ENCODE measurements around the gene AAR2. TPM values are rescaled to one million over a fixed set of nuclear protein-coding genes. Genes with fewer than 3 reads are reported as not detected.

Gene AAR2
- total RNA-seq, 1 experiment from 2014 or later: 36.9 TPM

DNA sequence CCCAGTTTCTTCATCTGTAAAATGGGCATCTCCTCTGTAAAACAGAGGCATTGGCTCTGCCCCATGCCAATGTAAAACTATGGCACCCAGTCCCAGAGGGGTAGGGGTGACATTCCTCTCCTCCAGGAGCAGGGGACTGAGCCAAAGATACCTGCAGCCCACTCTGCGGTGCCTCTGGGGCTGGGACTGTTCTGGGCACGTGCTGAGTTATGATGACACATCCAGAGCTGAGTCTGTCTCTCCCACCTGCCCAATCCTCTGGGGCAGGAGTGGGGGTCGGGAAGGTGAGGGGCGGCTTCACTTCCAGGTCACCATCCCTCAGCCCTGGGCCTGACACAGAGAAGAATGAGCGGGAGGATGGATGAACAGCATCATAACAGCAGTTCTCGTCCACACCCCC lies 29.9 kb downstream of the AAR2 start:
- no peak overlapping the region for H4K8ac ChIP-seq (replicated peaks; ENCODE audit: insufficient read length, low read depth, low read length)
- H4K91ac ChIP-seq (ENCODE audit: insufficient read length, low read depth, low read length): no peak overlapping the region
- no peak overlapping the region for H4K5ac ChIP-seq (ENCODE audit: insufficient read length, low read depth, low read length)
- H2BK120ac ChIP-seq (ENCODE audit: low read depth, low read length, poor library complexity, severe bottlenecking): no peak overlapping the region
- no peak overlapping the region; the same call in 1 of the 2 replicates for H3K14ac ChIP-seq (ENCODE audit: insufficient read depth, low read length)
- Mint-ChIP-seq H3K36me3 (ENCODE audit: insufficient read depth in 1 of 3, low read depth in 3 of 3) (no peaks in the 10 kb centered on the region), H3K9me3 (no peaks in the 10 kb centered on the region), H3K4me1 (peaks cover 9 to 17% of the 10 kb centered on the region in 2 experiments), H3K27me3 (ENCODE audit: low read depth) (no peaks in the 10 kb centered on the region), H3K4me3 (no peak overlapping the region), H3K27ac (no peak overlapping the region)
- no peak overlapping the region for H3K4ac ChIP-seq (ENCODE audit: low read depth, low read length)
- H3K56ac ChIP-seq (ENCODE audit: insufficient read length, low read depth, low read length): no peak overlapping the region
- no peaks in the 10 kb centered on the region for H3K79me1 ChIP-seq (ENCODE audit: insufficient read depth, low read depth, low read length, poor library complexity, severe bottlenecking)
- no peak overlapping the region for H2AFZ ChIP-seq (ENCODE audit: low read length)
- H4K20me1 ChIP-seq (ENCODE audit: control insufficient read depth, insufficient read depth, insufficient read length): no peaks in the 10 kb centered on the region
- H3K27me3 ChIP-seq (ENCODE audit: insufficient read depth, low read length): no peaks in the 10 kb centered on the region
- no peak overlapping the region for H3K23ac ChIP-seq (ENCODE audit: insufficient read length, low read depth, low read length)
- TF ChIP-seq, protein P1, sequence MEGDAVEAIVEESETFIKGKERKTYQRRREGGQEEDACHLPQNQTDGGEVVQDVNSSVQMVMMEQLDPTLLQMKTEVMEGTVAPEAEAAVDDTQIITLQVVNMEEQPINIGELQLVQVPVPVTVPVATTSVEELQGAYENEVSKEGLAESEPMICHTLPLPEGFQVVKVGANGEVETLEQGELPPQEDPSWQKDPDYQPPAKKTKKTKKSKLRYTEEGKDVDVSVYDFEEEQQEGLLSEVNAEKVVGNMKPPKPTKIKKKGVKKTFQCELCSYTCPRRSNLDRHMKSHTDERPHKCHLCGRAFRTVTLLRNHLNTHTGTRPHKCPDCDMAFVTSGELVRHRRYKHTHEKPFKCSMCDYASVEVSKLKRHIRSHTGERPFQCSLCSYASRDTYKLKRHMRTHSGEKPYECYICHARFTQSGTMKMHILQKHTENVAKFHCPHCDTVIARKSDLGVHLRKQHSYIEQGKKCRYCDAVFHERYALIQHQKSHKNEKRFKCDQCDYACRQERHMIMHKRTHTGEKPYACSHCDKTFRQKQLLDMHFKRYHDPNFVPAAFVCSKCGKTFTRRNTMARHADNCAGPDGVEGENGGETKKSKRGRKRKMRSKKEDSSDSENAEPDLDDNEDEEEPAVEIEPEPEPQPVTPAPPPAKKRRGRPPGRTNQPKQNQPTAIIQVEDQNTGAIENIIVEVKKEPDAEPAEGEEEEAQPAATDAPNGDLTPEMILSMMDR (conservative IDR thresholded peaks at IDR 0.05): no peak
- no peak overlapping the region for H2BK5ac ChIP-seq (ENCODE audit: insufficient read length, low read length)
- no peak overlapping the region for H2AK5ac ChIP-seq (ENCODE audit: insufficient read length, low read length)
- H2BK15ac ChIP-seq (ENCODE audit: low read depth, low read length): no peak overlapping the region
- no peak overlapping the region for H2BK20ac ChIP-seq (ENCODE audit: low read depth, low read length, poor library complexity, severe bottlenecking)
- H3K4me1 ChIP-seq (ENCODE audit: insufficient read depth, low read length): 0 out of 2 replicates have a peak, but pooled peaks cover 3% of the 10 kb centered on the region
- H2BK12ac ChIP-seq (ENCODE audit: insufficient read length, low read depth, low read length): no peak overlapping the region
- H3K9ac ChIP-seq (ENCODE audit: extremely low read depth, insufficient read length, low read length): no peak overlapping the region
- no CpG with 5 or more reads among the region's 6 CpGs for WGBS (ENCODE audit: extremely low coverage, insufficient read length, low lambda C conversion rate)
- H3K27ac ChIP-seq (ENCODE audit: insufficient read length, low read depth, low read length): no peak overlapping the region
- no peak overlapping the region for H3T11ph ChIP-seq (ENCODE audit: low read length)
- DNase-seq: no peak
- H3K18ac ChIP-seq (ENCODE audit: insufficient read length, low read depth, low read length): no peak overlapping the region
- no peaks in the 10 kb centered on the region for H3K9me3 ChIP-seq (ENCODE audit: control insufficient read depth, low read depth, low read length)
- no peak overlapping the region for H3K4me2 ChIP-seq (ENCODE audit: insufficient read depth, insufficient read length, low read length)
- no peaks in the 10 kb centered on the region for H3K23me2 ChIP-seq (ENCODE audit: insufficient read length, low read depth, low read length, poor library complexity, severe bottlenecking)
- H3K79me2 ChIP-seq (ENCODE audit: insufficient read depth, low read length): no peaks in the 10 kb centered on the region

Measured in H9 (cell line).